Measurements from ENCODE around the gene PPM1B. TPM values are rescaled to one million over a fixed set of nuclear protein-coding genes. Genes with fewer than 3 reads are reported as not detected.
A peak's percentile ranks its signal among the peaks of the same experiment; 100 is the strongest.

PPM1B gene
- total and polyA plus RNA-seq, 9 of the 15 experiments (the other 6 are each of a cell fraction or from before 2014, with no cell fraction given): 8.9 to 44.0 (median 28.6) TPM

DNA sequence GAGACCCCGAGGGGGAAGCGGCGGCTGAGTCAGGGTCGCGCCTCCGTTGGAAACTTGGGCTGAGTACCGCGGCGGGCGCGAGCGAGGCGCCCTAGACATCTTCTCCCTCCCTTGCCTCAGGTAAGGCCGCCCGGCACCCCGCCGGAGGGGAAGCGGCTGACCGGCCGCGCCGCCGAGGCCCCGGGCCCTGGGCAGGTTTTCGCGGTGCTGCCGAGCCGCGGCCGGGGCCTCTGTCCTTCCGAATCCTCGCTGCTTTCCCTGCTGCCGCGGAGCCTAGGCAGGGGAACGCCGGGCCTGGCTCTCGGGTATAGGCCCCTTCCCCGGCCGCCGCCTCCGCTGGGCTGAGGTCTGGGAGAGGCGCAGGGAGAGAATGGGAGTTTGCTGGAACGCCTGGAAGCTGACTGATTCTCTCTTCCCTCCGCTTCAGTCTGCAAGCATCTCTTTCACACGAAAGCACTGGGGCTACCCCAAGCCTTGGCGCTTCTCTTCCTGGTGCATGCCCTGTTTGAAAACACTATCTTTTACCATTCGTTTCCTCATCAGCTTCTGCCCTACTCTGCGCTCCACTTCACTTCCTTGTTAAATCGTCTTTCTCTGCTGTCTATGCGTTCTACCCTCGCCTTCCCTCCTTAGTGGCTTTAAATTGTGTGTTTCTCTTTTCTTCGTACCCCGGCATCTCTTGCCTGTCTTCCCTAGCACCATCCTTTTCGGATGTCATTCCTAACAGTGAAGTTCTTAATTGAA lies 652 bp downstream of the PPM1B start (continued):
- TF ChIP-seq, protein P1, sequence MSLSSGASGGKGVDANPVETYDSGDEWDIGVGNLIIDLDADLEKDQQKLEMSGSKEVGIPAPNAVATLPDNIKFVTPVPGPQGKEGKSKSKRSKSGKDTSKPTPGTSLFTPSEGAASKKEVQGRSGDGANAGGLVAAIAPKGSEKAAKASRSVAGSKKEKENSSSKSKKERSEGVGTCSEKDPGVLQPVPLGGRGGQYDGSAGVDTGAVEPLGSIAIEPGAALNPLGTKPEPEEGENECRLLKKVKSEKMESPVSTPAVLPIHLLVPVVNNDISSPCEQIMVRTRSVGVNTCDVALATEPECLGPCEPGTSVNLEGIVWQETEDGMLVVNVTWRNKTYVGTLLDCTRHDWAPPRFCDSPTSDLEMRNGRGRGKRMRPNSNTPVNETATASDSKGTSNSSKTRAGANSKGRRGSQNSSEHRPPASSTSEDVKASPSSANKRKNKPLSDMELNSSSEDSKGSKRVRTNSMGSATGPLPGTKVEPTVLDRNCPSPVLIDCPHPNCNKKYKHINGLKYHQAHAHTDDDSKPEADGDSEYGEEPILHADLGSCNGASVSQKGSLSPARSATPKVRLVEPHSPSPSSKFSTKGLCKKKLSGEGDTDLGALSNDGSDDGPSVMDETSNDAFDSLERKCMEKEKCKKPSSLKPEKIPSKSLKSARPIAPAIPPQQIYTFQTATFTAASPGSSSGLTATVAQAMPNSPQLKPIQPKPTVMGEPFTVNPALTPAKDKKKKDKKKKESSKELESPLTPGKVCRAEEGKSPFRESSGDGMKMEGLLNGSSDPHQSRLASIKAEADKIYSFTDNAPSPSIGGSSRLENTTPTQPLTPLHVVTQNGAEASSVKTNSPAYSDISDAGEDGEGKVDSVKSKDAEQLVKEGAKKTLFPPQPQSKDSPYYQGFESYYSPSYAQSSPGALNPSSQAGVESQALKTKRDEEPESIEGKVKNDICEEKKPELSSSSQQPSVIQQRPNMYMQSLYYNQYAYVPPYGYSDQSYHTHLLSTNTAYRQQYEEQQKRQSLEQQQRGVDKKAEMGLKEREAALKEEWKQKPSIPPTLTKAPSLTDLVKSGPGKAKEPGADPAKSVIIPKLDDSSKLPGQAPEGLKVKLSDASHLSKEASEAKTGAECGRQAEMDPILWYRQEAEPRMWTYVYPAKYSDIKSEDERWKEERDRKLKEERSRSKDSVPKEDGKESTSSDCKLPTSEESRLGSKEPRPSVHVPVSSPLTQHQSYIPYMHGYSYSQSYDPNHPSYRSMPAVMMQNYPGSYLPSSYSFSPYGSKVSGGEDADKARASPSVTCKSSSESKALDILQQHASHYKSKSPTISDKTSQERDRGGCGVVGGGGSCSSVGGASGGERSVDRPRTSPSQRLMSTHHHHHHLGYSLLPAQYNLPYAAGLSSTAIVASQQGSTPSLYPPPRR (CRISPR knock-in tag; IDR thresholded peaks at IDR 0.05; ENCODE audit: borderline replicate concordance): no peak
- TF ChIP-seq MXI1 (IDR thresholded peaks at IDR 0.05; ENCODE audit: low read depth, low read length): no peak
- no peak for TF ChIP-seq NCOA1 (IDR thresholded peaks at IDR 0.05; ENCODE audit: low read depth)
- TF ChIP-seq ARID1B (IDR thresholded peaks at IDR 0.05): peak; percentile 38; the same call in 1 of the 2 replicates
- TF ChIP-seq PHTF2 (CRISPR knock-in tag; IDR thresholded peaks at IDR 0.05): no peak
- TF ChIP-seq ZNF121 (CRISPR knock-in tag; conservative IDR thresholded peaks at IDR 0.05): no peak
- no peak for TF ChIP-seq ZNF311 (CRISPR knock-in tag; IDR thresholded peaks at IDR 0.05)
- peak; percentile 89 for TF ChIP-seq CHD1 (IDR thresholded peaks at IDR 0.05; ENCODE audit: low read length)
- TF ChIP-seq NRF1 (conservative IDR thresholded peaks at IDR 0.05 in 1 of 2, IDR thresholded peaks at IDR 0.05 in 1 of 2): no peak
- no peak for TF ChIP-seq ZNF507 (tag; conservative IDR thresholded peaks at IDR 0.05)
- TF ChIP-seq KLF1 (tag; IDR thresholded peaks at IDR 0.05): no peak
- peak; percentile 94 for TF ChIP-seq ZFX (CRISPR knock-in tag; IDR thresholded peaks at IDR 0.05)
- peak; percentile 68 to 85 for TF ChIP-seq FOXK2 (conservative IDR thresholded peaks at IDR 0.05 in 1 of 2, IDR thresholded peaks at IDR 0.05 in 1 of 2; ENCODE audit: low read depth in 2 of 2)
- TF ChIP-seq, protein P2, sequence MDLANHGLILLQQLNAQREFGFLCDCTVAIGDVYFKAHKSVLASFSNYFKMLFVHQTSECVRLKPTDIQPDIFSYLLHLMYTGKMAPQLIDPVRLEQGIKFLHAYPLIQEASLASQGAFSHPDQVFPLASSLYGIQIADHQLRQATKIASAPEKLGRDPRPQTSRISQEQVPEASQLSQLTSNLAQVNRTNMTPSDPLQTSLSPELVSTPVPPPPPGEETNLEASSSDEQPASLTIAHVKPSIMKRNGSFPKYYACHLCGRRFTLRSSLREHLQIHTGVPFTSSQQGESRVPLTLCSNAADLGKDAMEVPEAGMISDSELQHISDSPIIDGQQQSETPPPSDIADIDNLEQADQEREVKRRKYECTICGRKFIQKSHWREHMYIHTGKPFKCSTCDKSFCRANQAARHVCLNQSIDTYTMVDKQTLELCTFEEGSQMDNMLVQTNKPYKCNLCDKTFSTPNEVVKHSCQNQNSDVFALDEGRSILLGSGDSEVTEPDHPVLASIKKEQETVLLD (IDR thresholded peaks at IDR 0.05): peak; percentile 61; the same call in 1 of the 2 replicates
- no peak for TF ChIP-seq ZNF212 (CRISPR knock-in tag; IDR thresholded peaks at IDR 0.05)
- TF ChIP-seq ZNF589 (CRISPR knock-in tag; IDR thresholded peaks at IDR 0.05; ENCODE audit: low read depth): no peak
- TF ChIP-seq SOX6 (IDR thresholded peaks at IDR 0.05): no peak
- TF ChIP-seq HMG20A (CRISPR knock-in tag; conservative IDR thresholded peaks at IDR 0.05): no peak
- TF ChIP-seq ZNF282 (CRISPR knock-in tag; IDR thresholded peaks at IDR 0.05): no peak
- TF ChIP-seq HDAC2 (IDR thresholded peaks at IDR 0.05): 0 out of 2 replicates have a peak, but pooled peaks have one; percentile 35
- TF ChIP-seq, protein P3, sequence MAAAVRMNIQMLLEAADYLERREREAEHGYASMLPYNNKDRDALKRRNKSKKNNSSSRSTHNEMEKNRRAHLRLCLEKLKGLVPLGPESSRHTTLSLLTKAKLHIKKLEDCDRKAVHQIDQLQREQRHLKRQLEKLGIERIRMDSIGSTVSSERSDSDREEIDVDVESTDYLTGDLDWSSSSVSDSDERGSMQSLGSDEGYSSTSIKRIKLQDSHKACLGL (CRISPR knock-in tag; IDR thresholded peaks at IDR 0.05; ENCODE audit: borderline replicate concordance, poor library complexity, severe bottlenecking): no peak
- no peak for TF ChIP-seq CHD2 (IDR thresholded peaks at IDR 0.05; ENCODE audit: low read depth, low read length)
- TF ChIP-seq, protein P4, sequence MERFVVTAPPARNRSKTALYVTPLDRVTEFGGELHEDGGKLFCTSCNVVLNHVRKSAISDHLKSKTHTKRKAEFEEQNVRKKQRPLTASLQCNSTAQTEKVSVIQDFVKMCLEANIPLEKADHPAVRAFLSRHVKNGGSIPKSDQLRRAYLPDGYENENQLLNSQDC (CRISPR knock-in tag; IDR thresholded peaks at IDR 0.05): no peak

Measured in K562 (cell line).